Measurements from ENCODE around the gene LMTK2. TPM values are rescaled to one million over a fixed set of nuclear protein-coding genes. Genes with fewer than 3 reads are reported as not detected.

Gene LMTK2
- total RNA-seq, 2 donors from 2014 or later, result 26.7 to 28.4 TPM

Other genes with a start within 250 kb of the LMTK2 start
- 10 to 100 TPM; 10.1 to 17.9 TPM for gene ASNS, start 234.5 kb upstream of the LMTK2 start, total RNA-seq
- gene OCM2, start 116.7 kb upstream of the LMTK2 start, total RNA-seq, result not detected
- under 1 TPM; 0.37 to 0.38 TPM for gene BHLHA15, start 104.6 kb downstream of the LMTK2 start, total RNA-seq
- 10 to 100 TPM; 20.9 to 23.4 TPM for gene TECPR1, start 145.4 kb downstream of the LMTK2 start, total RNA-seq
- gene BRI3, start 174.8 kb downstream of the LMTK2 start, total RNA-seq, result 100 to 1,000 TPM; 190 to 207 TPM

Measured in left cardiac atrium (tissue), 2 donors.